PC-3 (cell line): ENCODE measurements around the gene DRC1.

Source experiments
- CTCF ChIP-seq: fragments of 300-600 bp; sonication (generic); conservative IDR thresholded peaks from 2 replicates; pipeline ENCODE4 v1.5.1; 2017; ENCODE audit warnings: antibody characterized with exemption, low read depth, mild to moderate bottlenecking, low read length
- EZH2 ChIP-seq: fragments of 300-600 bp; sonication (generic); IDR thresholded peaks from one replicate; pipeline ENCODE4 v1.6.1; 2017; ENCODE audit warnings: antibody characterized with exemption, mild to moderate bottlenecking, low read length; ENCODE audit not compliant: unreplicated experiment
- EZH2phosphoT487 ChIP-seq: fragments of 300-600 bp; sonication (generic); IDR thresholded peaks from 2 replicates; pipeline ENCODE4 v1.6.1; 2018; ENCODE audit warnings: mild to moderate bottlenecking, antibody characterized with exemption, low read length, borderline replicate concordance

GRCh38 chr2:26470601-26471260 lies 69.0 kb downstream of the DRC1 start:
- TF ChIP-seq EZH2, result no peak
- no peak for TF ChIP-seq CTCF
- no peak for TF ChIP-seq EZH2phosphoT487
